WTC11 (cell line): ENCODE measurements around the gene LAMC2.

Source experiments
- ETV6 ChIP-seq: sonication (generic); formaldehyde crosslinking; IDR thresholded peaks from 2 replicates; pipeline ENCODE4 v1.8.1; 2022; ENCODE audit warnings: mild to moderate bottlenecking, missing genetic modification reagents
- USF2 ChIP-seq: sonication (generic); formaldehyde crosslinking; IDR thresholded peaks from 2 replicates; pipeline ENCODE4 v1.8.1; 2023; ENCODE audit warnings: mild to moderate bottlenecking, missing genetic modification reagents, moderate library complexity
- ZNF138 ChIP-seq: sonication (generic); formaldehyde crosslinking; conservative IDR thresholded peaks from 2 replicates; pipeline ENCODE4 v1.8.1; 2022; ENCODE audit warnings: mild to moderate bottlenecking, moderate library complexity, missing genetic modification reagents
- TF ChIP-seq, protein P1 (sequence below): fragments of 200-600 bp; IDR thresholded peaks from 2 replicates; pipeline ENCODE4 v1.8.0; 2022; ENCODE audit warnings: antibody characterized with exemption

- TF ChIP-seq, protein P1, sequence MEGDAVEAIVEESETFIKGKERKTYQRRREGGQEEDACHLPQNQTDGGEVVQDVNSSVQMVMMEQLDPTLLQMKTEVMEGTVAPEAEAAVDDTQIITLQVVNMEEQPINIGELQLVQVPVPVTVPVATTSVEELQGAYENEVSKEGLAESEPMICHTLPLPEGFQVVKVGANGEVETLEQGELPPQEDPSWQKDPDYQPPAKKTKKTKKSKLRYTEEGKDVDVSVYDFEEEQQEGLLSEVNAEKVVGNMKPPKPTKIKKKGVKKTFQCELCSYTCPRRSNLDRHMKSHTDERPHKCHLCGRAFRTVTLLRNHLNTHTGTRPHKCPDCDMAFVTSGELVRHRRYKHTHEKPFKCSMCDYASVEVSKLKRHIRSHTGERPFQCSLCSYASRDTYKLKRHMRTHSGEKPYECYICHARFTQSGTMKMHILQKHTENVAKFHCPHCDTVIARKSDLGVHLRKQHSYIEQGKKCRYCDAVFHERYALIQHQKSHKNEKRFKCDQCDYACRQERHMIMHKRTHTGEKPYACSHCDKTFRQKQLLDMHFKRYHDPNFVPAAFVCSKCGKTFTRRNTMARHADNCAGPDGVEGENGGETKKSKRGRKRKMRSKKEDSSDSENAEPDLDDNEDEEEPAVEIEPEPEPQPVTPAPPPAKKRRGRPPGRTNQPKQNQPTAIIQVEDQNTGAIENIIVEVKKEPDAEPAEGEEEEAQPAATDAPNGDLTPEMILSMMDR, result no peak
- no peak for TF ChIP-seq USF2 (CRISPR knock-in tag)
- TF ChIP-seq ETV6 (CRISPR knock-in tag), result no peak
- no peak for TF ChIP-seq ZNF138 (CRISPR knock-in tag)
These were observed 55.4 kb downstream of the LAMC2 start for GRCh38 chr1:183241471-183241870.
